Activated CD8-positive, alpha-beta memory T cell treated with anti-CD3 and anti-CD28 coated beads, Interleukin-2, amount 50 U/mL, for 24 hours (primary cell): ENCODE data around the gene EPB41L3.
"Not testable (repeated sequence)": the region's sequence is repeated elsewhere in the genome, so short reads cannot be mapped to it uniquely, and the experiment has no call there.

ENCODE experiments used
- DNase-seq: peaks from one replicate; pipeline ENCODE4 v3.0.0-alpha.2; 2020; ENCODE audit errors: extremely low read depth

The EPB41L3 gene

GRCh38 chr18:5532066-5532465, 11.7 kb downstream of the EPB41L3 start:
- no peak for DNase-seq

GRCh38 chr18:5530629-5531178, 13.1 kb downstream of the EPB41L3 start:
- DNase-seq = no peak

GRCh38 chr18:5529471-5529870, 14.3 kb downstream of the EPB41L3 start:
- no peak for DNase-seq

- DNase-seq = no peak
Observed at GRCh38 chr18:5527603-5528002, 16.2 kb downstream of the EPB41L3 start.

GRCh38 chr18:5524660-5525059, 19.1 kb downstream of the EPB41L3 start:
- DNase-seq = no peak

GRCh38 chr18:5521000-5521399, 22.8 kb downstream of the EPB41L3 start:
- no peak for DNase-seq

- no peak for DNase-seq
Observed at GRCh38 chr18:5520464-5520863, 23.3 kb downstream of the EPB41L3 start.

GRCh38 chr18:5519448-5520298, 24.1 kb downstream of the EPB41L3 start:
- DNase-seq = no peak

- DNase-seq = no peak
Observed at GRCh38 chr18:5518899-5519371, 24.9 kb downstream of the EPB41L3 start.

GRCh38 chr18:5518179-5518770, 25.5 kb downstream of the EPB41L3 start:
- no peak for DNase-seq

GRCh38 chr18:5516841-5517240, 27.0 kb downstream of the EPB41L3 start:
- no peak for DNase-seq

GRCh38 chr18:5515011-5515784, 28.6 kb downstream of the EPB41L3 start:
- DNase-seq = no peak

GRCh38 chr18:5513947-5514346, 29.9 kb downstream of the EPB41L3 start:
- DNase-seq = no peak

GRCh38 chr18:5512176-5512575, 31.6 kb downstream of the EPB41L3 start:
- no peak for DNase-seq

- not testable (repeated sequence) for DNase-seq
Observed at GRCh38 chr18:5511541-5511940, 32.3 kb downstream of the EPB41L3 start.

GRCh38 chr18:5510135-5510846, 33.5 kb downstream of the EPB41L3 start:
- no peak for DNase-seq

- no peak for DNase-seq
Observed at GRCh38 chr18:5508821-5509220, 35.0 kb downstream of the EPB41L3 start.

GRCh38 chr18:5507756-5508155, 36.0 kb downstream of the EPB41L3 start:
- DNase-seq = no peak

GRCh38 chr18:5506174-5506573, 37.6 kb downstream of the EPB41L3 start:
- no peak for DNase-seq

- DNase-seq = no peak
Observed at GRCh38 chr18:5503740-5504139, 40.1 kb downstream of the EPB41L3 start.

- no peak for DNase-seq
Observed at GRCh38 chr18:5500158-5500939, 43.4 kb downstream of the EPB41L3 start.
